ENCODE measurements around the gene AOPEP. TPM values are rescaled to one million over a fixed set of nuclear protein-coding genes. Genes with fewer than 3 reads are reported as not detected.

AOPEP gene
- total and polyA plus RNA-seq, 2 donors (not counting 3 experiments of a cell fraction or from before 2014, with no cell fraction given), result 20.2 to 41.6 TPM

DNA sequence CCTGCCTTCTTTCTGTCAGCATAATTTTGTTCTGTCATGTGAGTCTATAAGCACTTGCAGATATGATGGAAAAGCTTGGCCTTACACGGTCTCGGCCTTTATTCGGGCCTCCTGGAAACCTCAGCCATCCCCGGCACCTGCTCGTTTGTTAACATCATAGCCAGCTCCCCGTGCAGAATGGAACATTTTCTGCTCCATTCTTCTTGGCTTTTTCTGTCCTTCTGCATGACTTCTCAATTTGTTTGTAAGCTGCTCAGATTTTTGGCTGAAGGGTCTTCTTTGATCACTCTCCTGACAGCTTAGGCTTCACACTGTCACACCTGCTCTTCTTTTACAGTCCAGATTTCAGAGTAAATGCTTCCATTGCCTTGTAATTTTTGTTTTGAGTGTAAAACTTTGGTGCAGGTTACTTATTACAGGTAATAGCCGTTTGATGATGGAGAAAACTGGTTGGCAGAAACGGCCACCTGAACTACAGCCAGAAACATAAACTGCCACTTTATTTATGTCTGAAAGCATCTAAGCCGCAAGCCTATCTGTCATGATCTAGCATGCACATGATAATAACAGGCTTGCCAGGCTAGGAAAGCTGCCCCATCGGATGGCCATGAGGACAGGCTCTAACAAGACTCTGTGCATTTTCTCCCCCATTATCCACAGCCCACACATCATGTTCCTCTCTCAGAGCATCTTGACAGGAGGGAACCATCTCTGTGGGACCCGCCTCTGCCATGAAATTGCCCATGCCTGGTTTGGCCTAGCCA lies 197.0 kb downstream of the AOPEP start:
- intact Hi-C loops (cut with micrococcal nuclease), result no loop called here
- FAIRE-seq, result no peak
- POLR2A ChIA-PET, result no interaction called here

DNA sequence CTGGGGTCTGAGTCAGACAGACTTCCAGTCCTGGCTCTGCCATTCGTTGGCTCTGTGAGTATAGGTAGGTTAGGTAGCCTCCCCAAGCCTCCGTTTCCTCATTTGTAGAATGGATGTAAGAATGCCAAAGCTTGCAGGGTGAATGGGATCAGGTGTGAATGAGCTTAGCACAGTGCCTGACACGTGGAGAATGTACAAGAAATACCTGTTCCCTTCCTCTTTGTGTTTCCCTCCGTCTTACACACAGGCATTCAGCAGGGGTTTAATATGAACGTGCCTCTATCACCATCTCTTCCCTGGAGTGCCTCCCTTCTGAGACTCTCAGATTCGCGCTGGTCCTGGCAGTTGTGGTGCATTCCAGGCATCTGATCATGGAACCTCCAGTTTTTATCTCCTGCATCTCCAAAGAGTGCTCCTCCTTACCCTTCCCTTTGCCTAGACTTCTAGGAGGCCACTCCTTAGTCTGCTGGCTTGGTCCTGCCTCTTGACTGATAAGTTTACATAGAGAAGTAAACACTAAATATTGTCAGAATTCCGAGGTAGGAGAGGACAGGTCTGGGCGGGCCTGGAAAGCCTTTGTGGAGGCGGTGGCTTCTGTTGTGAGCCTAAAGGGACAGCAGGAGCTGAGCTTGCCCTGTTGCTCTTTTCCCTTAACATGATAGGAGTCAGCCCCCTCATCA lies 199.4 kb downstream of the AOPEP start:
- CTCF ChIA-PET, result interaction anchor here (0.8 to 1.5 kb wide), 2 partner anchors 12 to 202 kb away, joined by 3 to 4 read pairs; no protein-coding TSS in a partner anchor
- FAIRE-seq, result peak; percentile 40

More for the DNA sequence above, 197.0 kb downstream of the AOPEP start:
- Histone ChIP-seq H3K36me3 (ENCODE audit: control insufficient read depth in 2 of 2, extremely low read depth in 1 of 2, insufficient read depth in 2 of 2, low read length in 2 of 2) (no peaks in the 10 kb centered on the region), H4K20me1 (replicated peaks; ENCODE audit: control insufficient read depth, extremely low read depth, insufficient read depth, low read length) (no peaks in the 10 kb centered on the region), H3K4me2 (ENCODE audit: insufficient read depth, low read length) (no peak overlapping the region), H3K9me3 (replicated peaks; ENCODE audit: control insufficient read depth, insufficient read depth, low read length) (no peaks in the 10 kb centered on the region), H3K4me1 (ENCODE audit: control insufficient read depth, extremely low read depth, insufficient read depth, low read length) (peaks cover 22% of the 10 kb centered on the region), H2AFZ (ENCODE audit: low read depth, low read length) (no peak overlapping the region), H3K4me3 (replicated peaks in 1 of 3; ENCODE audit: insufficient read depth in 1 of 3, low read depth in 1 of 3, low read length in 3 of 3) (no peak overlapping the region), H3K27me3 (ENCODE audit: control insufficient read depth in 2 of 2, insufficient read depth in 2 of 2, low read length in 2 of 2) (no peaks in the 10 kb centered on the region), H3K9ac (replicated peaks; ENCODE audit: extremely low read depth, insufficient read depth, low read length) (no peak overlapping the region), H3K27ac (ENCODE audit: insufficient read depth, low read depth, low read length) (no peak overlapping the region), H3K79me2 (ENCODE audit: control insufficient read depth, insufficient read depth, low read length) (no peaks in the 10 kb centered on the region), H3K9me1 (replicated peaks; ENCODE audit: control insufficient read depth, extremely low read depth, insufficient read depth, low read length) (no peaks in the 10 kb centered on the region)
- TF ChIP-seq, protein P1, sequence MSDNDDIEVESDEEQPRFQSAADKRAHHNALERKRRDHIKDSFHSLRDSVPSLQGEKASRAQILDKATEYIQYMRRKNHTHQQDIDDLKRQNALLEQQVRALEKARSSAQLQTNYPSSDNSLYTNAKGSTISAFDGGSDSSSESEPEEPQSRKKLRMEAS (IDR thresholded peaks at IDR 0.05; ENCODE audit: insufficient read depth, insufficient read length), result no peak
- TF ChIP-seq MYC (IDR thresholded peaks at IDR 0.05; ENCODE audit: low read depth, low read length) (no peak), FOS (IDR thresholded peaks at IDR 0.05; ENCODE audit: borderline replicate concordance, insufficient read depth, low read length) (no peak), EZH2 (IDR thresholded peaks at IDR 0.05; ENCODE audit: borderline replicate concordance, low read depth, low read length, severe bottlenecking) (no peak), POLR2A (IDR thresholded peaks at IDR 0.05; ENCODE audit: low read depth, low read length) (no peak), JUN (IDR thresholded peaks at IDR 0.05; ENCODE audit: borderline replicate concordance, insufficient read depth, insufficient read length, low read depth) (no peak)
- CTCF ChIA-PET, result interaction anchor here (1.0 to 1.6 kb wide), 3 partner anchors 10 to 102 kb away, joined by 3 to 4 read pairs (median 4); no protein-coding TSS in a partner anchor
- DNase-seq (ENCODE audit: low read depth, low spot score), result no peak
- no TSS peak for BruUV-seq (replicated peaks)
- dilution Hi-C loops (cut with MboI; ENCODE audit: extremely low pct_ligation_motif_present, low sequenced_read_pairs), result no loop called here

More for the DNA sequence above, 199.4 kb downstream of the AOPEP start:
- Histone ChIP-seq H3K36me3 (ENCODE audit: control insufficient read depth in 2 of 2, extremely low read depth in 1 of 2, insufficient read depth in 2 of 2, low read length in 2 of 2) (no peaks in the 10 kb centered on the region), H3K9me3 (replicated peaks; ENCODE audit: control insufficient read depth, insufficient read depth, low read length) (no peaks in the 10 kb centered on the region), H4K20me1 (replicated peaks; ENCODE audit: control insufficient read depth, extremely low read depth, insufficient read depth, low read length) (no peaks in the 10 kb centered on the region), H3K4me3 (replicated peaks in 1 of 3; ENCODE audit: insufficient read depth in 1 of 3, low read depth in 1 of 3, low read length in 3 of 3) (no peak overlapping the region), H3K4me2 (ENCODE audit: insufficient read depth, low read length) (no peak overlapping the region), H3K4me1 (ENCODE audit: control insufficient read depth, extremely low read depth, insufficient read depth, low read length) (peaks cover 36% of the 10 kb centered on the region), H3K27ac (ENCODE audit: insufficient read depth, low read depth, low read length) (no peak overlapping the region), H3K9ac (replicated peaks; ENCODE audit: extremely low read depth, insufficient read depth, low read length) (no peak overlapping the region), H2AFZ (ENCODE audit: low read depth, low read length) (no peak overlapping the region), H3K9me1 (replicated peaks; ENCODE audit: control insufficient read depth, extremely low read depth, insufficient read depth, low read length) (no peaks in the 10 kb centered on the region), H3K79me2 (ENCODE audit: control insufficient read depth, insufficient read depth, low read length) (no peaks in the 10 kb centered on the region), H3K27me3 (ENCODE audit: control insufficient read depth in 2 of 2, insufficient read depth in 2 of 2, low read length in 2 of 2) (no peaks in the 10 kb centered on the region)
- BruUV-seq (replicated peaks), result no TSS peak
- intact Hi-C loops (cut with micrococcal nuclease), result loop anchor here (5.0 kb wide), 1 partner anchor 124 kb away; no protein-coding TSS in a partner anchor
- TF ChIP-seq, protein P1 (IDR thresholded peaks at IDR 0.05; ENCODE audit: insufficient read depth, insufficient read length), result no peak
- TF ChIP-seq GATA2 (IDR thresholded peaks at IDR 0.05; ENCODE audit: insufficient read depth, insufficient read length, low read depth, low read length) (no peak), FOS (IDR thresholded peaks at IDR 0.05; ENCODE audit: borderline replicate concordance, insufficient read depth, low read length) (no peak), POLR2A (IDR thresholded peaks at IDR 0.05; ENCODE audit: low read depth, low read length) (no peak), MYC (IDR thresholded peaks at IDR 0.05; ENCODE audit: low read depth, low read length) (no peak), EZH2 (IDR thresholded peaks at IDR 0.05; ENCODE audit: borderline replicate concordance, low read depth, low read length, severe bottlenecking) (no peak), POLR2AphosphoS5 (IDR thresholded peaks at IDR 0.05; ENCODE audit: insufficient read depth, low read depth, low read length) (no peak), JUN (IDR thresholded peaks at IDR 0.05; ENCODE audit: borderline replicate concordance, insufficient read depth, insufficient read length, low read depth) (no peak)
- TF ChIP-seq, protein P2, sequence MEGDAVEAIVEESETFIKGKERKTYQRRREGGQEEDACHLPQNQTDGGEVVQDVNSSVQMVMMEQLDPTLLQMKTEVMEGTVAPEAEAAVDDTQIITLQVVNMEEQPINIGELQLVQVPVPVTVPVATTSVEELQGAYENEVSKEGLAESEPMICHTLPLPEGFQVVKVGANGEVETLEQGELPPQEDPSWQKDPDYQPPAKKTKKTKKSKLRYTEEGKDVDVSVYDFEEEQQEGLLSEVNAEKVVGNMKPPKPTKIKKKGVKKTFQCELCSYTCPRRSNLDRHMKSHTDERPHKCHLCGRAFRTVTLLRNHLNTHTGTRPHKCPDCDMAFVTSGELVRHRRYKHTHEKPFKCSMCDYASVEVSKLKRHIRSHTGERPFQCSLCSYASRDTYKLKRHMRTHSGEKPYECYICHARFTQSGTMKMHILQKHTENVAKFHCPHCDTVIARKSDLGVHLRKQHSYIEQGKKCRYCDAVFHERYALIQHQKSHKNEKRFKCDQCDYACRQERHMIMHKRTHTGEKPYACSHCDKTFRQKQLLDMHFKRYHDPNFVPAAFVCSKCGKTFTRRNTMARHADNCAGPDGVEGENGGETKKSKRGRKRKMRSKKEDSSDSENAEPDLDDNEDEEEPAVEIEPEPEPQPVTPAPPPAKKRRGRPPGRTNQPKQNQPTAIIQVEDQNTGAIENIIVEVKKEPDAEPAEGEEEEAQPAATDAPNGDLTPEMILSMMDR (IDR thresholded peaks at IDR 0.05; ENCODE audit: extremely low read depth in 1 of 2, insufficient read depth in 1 of 2, low read depth in 1 of 2, low read length in 2 of 2), result no peak
- POLR2A ChIA-PET, result no interaction called here
- dilution Hi-C loops (cut with MboI; ENCODE audit: extremely low pct_ligation_motif_present, low sequenced_read_pairs), result no loop called here
- DNase-seq (ENCODE audit: low read depth, low spot score), result no peak

Measured in endothelial cell of umbilical vein (primary cell).